Mammary epithelial cell (primary cell): ENCODE data around the gene USE1.

Experiments
- CTCF ChIP-seq, 2 donors: IDR thresholded peaks in 1 of 2; conservative IDR thresholded peaks in 1 of 2; 2 replicates each; pipeline ENCODE4 v1.5.1; 2011 to 2012; ENCODE audit warnings: inconsistent platforms in 2 of 2, low read length in 2 of 2, mild to moderate bottlenecking in 2 of 2, control low read depth in 1 of 2, low read depth in 1 of 2; ENCODE audit not compliant: insufficient read depth in 1 of 2; ENCODE audit errors: extremely low read depth in 1 of 2
- EZH2 ChIP-seq: IDR thresholded peaks from 2 replicates; pipeline ENCODE4 v1.6.1; 2012; ENCODE audit warnings: low read length, inconsistent platforms, borderline replicate concordance

GRCh38 chr19:17178291-17178690, 36.9 kb upstream of the USE1 start:
- TF ChIP-seq CTCF (conservative IDR thresholded peaks at IDR 0.05 in 1 of 2, IDR thresholded peaks at IDR 0.05 in 1 of 2; ENCODE audit: extremely low read depth in 1 of 2, insufficient read depth in 1 of 2, low read depth in 1 of 2, low read length in 2 of 2) (no peak), EZH2 (no peak)
